GM12873 (cell line): ENCODE data around the gene CD109.

ENCODE experiments used
- TF ChIP-seq, protein P1 (sequence below): IDR thresholded peaks from 2 replicates; pipeline ENCODE4 v1.5.1; 2012; ENCODE audit warnings: low read depth, mild to moderate bottlenecking, moderate library complexity, low read length, control low read depth; ENCODE audit not compliant: insufficient read depth; ENCODE audit errors: missing control alignments

Gene CD109

DNA sequence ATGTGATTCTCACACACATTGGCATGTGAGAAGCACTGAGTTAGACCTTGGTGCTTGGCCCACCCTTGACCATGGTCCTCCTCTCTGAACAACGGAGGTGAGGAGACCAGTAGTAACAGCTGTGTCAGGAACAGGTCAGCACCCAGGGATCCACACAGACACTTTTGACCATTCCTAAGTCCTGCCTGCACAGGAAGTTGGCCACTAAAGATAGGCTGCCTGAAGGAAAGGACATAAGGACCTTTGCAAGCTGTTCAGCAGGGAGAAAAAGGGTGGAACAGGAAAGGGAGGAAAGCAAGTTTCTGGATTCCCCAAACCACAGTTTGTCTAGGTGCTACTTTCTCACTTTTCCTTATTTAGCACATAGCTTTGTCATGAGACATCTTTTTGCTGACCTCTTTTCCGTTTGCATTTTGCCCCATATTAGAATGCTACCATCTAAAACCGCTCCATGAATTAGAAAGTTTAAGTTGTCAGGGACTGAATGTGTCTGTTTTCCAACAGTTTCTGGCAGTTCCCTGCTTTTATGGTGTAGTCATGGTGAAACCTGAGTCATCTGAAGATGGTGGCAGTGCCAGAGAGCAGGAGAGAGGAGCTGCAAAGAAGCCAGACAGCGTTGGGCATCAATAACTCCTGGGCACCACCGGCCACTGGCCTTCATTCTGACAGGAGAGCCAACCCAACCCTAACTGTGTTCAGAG is 1.1 kb upstream of the CD109 start:
- TF ChIP-seq, protein P1, sequence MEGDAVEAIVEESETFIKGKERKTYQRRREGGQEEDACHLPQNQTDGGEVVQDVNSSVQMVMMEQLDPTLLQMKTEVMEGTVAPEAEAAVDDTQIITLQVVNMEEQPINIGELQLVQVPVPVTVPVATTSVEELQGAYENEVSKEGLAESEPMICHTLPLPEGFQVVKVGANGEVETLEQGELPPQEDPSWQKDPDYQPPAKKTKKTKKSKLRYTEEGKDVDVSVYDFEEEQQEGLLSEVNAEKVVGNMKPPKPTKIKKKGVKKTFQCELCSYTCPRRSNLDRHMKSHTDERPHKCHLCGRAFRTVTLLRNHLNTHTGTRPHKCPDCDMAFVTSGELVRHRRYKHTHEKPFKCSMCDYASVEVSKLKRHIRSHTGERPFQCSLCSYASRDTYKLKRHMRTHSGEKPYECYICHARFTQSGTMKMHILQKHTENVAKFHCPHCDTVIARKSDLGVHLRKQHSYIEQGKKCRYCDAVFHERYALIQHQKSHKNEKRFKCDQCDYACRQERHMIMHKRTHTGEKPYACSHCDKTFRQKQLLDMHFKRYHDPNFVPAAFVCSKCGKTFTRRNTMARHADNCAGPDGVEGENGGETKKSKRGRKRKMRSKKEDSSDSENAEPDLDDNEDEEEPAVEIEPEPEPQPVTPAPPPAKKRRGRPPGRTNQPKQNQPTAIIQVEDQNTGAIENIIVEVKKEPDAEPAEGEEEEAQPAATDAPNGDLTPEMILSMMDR, result no peak

DNA sequence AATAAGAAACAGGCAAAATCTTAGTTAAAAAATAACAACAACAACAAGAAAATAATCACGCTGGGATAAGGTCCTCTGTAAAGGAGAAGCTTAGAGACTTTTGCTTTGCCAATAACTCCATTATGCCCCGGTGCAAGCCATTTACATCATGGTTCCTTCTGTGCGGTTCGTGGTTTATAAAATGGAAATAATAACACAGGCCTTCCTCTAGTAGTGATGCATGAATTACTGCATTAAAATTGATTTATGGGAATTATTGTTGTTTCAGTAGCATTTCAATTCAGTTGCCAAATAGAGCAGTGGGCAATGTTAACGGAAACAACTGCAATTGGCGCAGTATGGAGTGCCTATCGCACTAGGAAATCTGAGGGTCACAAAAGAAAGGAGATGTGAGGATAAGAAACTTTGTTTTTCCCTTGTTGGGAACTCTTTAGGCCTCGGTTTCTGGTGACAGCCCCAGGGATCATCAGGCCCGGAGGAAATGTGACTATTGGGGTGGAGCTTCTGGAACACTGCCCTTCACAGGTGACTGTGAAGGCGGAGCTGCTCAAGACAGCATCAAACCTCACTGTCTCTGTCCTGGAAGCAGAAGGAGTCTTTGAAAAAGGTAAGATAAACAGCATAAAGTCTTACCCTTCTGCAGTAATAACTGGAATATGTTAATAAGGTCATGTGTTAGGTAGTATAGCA is 1.1 kb downstream of the CD109 start:
- TF ChIP-seq, protein P1, result no peak

DNA sequence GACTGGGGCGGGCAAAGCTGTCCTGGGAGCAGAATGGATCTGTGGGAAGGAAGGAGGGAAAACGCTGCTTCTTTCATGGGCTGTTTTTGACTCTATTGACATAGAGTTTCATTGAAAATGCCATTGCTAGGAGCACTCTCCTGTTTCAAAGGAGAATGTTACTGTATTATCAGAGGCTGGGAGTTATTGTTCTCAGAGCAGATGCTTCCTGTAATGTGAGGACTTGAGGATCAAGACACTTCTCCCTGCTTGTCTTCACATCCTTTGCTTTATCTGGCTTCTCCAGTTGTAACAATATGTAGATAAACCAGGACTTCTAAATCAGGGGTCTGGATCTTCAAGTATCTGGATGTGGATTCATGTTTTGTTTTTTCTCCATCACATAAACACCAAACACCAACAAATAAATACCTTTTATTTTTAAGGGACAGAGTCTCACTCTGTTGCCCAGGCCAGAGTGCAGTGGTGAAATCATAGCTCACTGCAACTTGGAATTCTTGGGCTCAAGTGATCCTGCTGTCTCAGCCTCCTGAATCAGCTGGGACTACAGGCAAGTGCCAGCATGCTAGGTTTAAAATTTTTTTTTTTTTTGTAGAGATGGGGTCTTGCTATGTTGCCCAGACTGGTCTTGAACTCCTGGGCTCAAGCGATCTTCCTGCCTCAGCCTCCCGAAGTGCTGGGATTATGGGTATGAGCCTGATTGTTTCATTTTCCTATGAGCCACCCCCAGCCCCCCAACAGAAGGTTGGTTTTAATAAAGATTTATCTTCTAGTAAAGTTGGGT is 3.9 kb downstream of the CD109 start:
- TF ChIP-seq, protein P1, result no peak

DNA sequence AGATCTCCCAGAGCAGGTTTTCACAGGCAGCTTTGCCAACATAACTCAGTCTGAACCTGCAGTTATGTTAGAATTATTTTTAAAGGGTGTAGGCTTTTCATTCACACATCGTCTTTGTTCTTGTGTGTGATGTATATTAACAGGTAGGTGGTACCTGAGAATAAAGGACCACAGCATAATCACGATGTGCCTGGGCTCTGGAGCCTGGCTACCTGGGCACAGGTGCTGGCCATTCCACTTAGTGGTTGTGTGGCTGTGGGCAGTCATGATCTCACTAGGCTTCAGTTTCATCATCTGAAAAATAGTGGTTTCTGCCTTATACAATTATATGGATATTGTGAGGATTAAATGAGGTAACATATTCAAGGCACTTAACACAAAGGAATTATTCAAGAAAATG is 6.4 kb downstream of the CD109 start:
- TF ChIP-seq, protein P1, result no peak

DNA sequence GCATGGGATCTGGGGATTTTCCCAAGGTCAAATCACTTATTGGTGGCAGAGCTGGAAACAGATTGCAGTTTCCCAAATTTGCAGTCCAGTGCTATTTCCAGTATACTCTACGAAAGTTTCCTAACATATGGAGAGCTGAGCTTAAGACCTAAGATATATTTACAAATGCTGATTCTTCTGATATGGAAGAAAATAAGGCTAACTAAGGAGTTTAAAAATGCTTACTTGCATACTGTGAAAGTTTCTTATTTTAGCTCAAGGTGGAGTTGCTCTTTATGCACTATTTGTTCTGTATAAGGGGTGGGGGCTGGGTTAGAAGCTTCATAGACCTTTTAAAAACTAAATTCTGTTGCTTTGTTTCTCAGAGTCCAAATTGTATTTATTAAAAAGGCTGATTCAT is 7.5 kb downstream of the CD109 start:
- TF ChIP-seq, protein P1, result no peak

DNA sequence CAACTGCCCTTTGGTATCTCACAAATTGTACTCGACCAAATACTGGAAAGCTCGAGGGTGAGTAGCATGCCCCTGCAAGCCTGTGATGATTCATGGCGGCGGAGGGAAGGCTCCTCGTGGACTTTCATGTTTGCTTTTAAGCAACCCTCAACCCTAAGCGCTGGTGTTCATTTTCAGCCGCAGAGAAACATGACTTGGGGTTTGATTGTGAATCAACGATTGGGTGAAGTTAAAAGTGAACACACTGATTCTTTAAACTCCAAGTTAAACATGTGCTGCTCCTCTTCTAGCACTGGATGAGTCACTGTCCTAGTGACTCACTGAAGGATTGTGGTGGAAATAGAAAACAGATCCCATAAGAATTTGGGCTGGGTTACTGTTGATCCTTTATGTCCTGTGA is 8.3 kb downstream of the CD109 start:
- TF ChIP-seq, protein P1, result no peak

DNA sequence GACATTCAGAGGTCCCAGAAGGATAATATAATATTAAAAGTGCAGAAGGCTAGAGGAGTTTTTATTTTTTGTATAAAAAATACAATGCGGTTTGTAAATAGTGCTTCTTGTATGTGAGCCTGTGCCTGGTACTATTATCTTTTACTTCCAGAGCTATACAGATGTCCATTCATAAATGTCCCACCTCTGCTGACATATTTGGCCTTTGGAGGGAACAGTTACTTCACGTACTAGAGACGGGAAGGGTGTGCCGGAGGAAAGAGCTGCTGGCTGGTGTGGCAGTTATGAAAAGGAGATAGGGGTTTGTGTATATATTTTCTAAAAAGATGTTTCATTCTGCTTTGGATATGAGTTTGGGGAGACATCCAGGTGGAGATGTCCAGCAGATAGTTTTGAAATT is 8.8 kb downstream of the CD109 start:
- TF ChIP-seq, protein P1, result no peak
